ENCODE data around the gene GALM.

GRCh38 chr2:38750011-38750890, 84.3 kb downstream of the GALM start:
- TF ChIP-seq GATA2 (IDR thresholded peaks at IDR 0.05; ENCODE audit: insufficient read depth, insufficient read length, low read depth, low read length) = no peak
- no peak for TF ChIP-seq CTCF (IDR thresholded peaks at IDR 0.05; ENCODE audit: extremely low read depth in 1 of 2, insufficient read depth in 1 of 2, low read depth in 1 of 2, low read length in 2 of 2)
- no peak for TF ChIP-seq POLR2AphosphoS5 (IDR thresholded peaks at IDR 0.05; ENCODE audit: insufficient read depth, low read depth, low read length)
- TF ChIP-seq EZH2 (IDR thresholded peaks at IDR 0.05; ENCODE audit: borderline replicate concordance, low read depth, low read length, severe bottlenecking) = no peak
- TF ChIP-seq POLR2A (IDR thresholded peaks at IDR 0.05; ENCODE audit: low read depth, low read length) = peak; percentile 45
- no peak for TF ChIP-seq MAX (IDR thresholded peaks at IDR 0.05; ENCODE audit: insufficient read depth, insufficient read length)
- no peak for TF ChIP-seq JUN (IDR thresholded peaks at IDR 0.05; ENCODE audit: borderline replicate concordance, insufficient read depth, insufficient read length, low read depth)
- no peak for TF ChIP-seq MYC (IDR thresholded peaks at IDR 0.05; ENCODE audit: low read depth, low read length)

Data from endothelial cell of umbilical vein (primary cell).